Right renal pelvis (tissue), 4 donors: Measurements from ENCODE around the gene ODAD3. TPM values are rescaled to one million over a fixed set of nuclear protein-coding genes. Genes with fewer than 3 reads are reported as not detected.
A peak's percentile ranks its signal among the peaks of the same experiment; 100 is the strongest.
"Not testable (repeated sequence)": the region's sequence is repeated elsewhere in the genome, so short reads cannot be mapped to it uniquely, and the experiment has no call there.

Experiments used
- DNase-seq, 4 donors: peaks; one replicate each; pipeline ENCODE4 v3.0.0-alpha.2; 2013; ENCODE audit warnings: low read depth in 4 of 4, low spot score in 3 of 4, missing footprints in 1 of 4
- polyA plus RNA-seq, 4 donors: library from polyadenylated mRNA; unstranded; fragments of 120-200 nt; gene quantifications; one replicate each; pipeline ENCODE4 v1.2.1, GENCODE V29; 2013; ENCODE audit not compliant: insufficient read length in 4 of 4

ODAD3 gene
- polyA plus RNA-seq: 1 to 10 TPM; 1.3 to 2.2 (median 1.6) TPM

DNA sequence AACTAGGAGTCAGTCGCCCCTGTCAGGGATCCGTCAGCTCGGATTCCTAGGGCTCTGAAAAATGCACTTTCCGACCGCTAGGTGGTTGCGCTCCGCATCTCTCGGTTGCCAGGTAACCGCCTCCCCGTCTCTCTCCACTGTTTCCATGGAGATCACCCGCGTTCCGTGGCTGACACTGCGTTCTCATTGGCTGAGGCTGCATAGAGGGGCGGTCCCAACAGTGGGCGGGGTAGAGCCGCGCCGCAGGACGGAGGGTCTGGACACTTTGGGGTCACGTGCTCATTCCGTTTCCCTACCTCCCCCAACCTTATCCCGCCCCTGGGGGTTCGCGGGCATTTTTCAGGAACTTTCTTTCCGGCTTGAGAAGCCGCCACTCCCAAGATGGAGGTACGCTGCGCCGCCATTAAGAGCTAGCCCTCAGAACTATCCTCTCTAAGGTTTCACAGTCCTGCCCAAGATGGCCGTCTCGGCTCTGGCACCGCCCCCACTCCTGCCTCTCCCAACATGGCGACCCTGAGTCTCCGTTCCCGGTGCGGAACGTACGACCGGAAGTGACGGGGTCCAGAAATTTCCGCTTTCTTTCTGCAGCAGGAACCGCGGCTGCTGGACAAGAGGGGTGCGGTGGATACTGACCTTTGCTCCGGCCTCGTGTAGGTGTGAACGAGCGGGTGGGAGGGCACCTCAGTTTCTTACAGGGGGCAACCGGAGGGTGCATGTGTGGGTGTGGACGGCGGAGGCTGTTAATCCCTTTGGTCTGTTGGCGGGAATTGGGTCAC lies at the start of gene ODAD3, which contains the start of gene PRKCSH:
ODAD3 (minus strand) TSS at position 65 of the 776 bp plus-strand sequence. CDS start 105 bp downstream, outside the sequence.
PRKCSH (plus strand) TSS at position 579 of the 776 bp plus-strand sequence. CDS start 483 bp downstream, outside the sequence.
- peak; percentile 98 to 100 (median 100) for DNase-seq

DNA sequence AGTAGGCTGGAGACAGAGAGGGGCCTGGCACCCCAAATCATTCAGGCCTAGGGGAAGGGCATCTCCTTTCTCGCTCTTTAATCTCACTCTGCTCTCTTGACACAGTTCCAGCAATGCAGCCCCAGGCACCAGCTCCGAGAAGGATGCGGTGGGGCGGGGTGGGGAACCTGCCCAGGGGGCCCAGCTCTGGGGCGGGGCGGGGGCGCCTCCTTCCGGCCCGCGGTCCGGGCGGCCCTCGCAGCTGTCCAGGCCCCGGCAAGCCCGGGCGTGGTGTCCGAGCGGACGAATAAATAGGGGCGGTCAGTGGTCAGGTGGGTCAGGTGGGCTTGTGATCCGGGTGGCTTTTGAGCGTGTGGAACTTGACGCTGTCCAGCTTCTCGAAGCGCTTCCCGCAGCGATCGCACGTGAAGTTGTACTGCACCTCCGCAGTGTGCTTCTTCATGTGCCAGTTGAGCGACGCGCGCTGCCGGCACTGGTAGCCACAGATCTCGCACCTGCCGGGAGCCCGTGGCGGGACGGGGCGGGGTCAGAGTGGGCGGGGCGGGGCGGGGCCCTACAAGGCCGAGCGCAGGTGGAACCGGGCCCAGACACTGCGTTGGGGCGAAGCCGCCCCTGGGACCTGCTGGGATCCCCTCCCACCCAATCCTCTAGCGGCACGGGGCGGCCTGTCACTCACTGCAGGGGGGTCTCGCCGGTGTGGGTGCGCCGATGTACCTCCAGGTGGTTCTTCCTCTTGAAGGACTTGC lies 48.6 kb upstream of the ODAD3 start:
- DNase-seq: no peak

DNA sequence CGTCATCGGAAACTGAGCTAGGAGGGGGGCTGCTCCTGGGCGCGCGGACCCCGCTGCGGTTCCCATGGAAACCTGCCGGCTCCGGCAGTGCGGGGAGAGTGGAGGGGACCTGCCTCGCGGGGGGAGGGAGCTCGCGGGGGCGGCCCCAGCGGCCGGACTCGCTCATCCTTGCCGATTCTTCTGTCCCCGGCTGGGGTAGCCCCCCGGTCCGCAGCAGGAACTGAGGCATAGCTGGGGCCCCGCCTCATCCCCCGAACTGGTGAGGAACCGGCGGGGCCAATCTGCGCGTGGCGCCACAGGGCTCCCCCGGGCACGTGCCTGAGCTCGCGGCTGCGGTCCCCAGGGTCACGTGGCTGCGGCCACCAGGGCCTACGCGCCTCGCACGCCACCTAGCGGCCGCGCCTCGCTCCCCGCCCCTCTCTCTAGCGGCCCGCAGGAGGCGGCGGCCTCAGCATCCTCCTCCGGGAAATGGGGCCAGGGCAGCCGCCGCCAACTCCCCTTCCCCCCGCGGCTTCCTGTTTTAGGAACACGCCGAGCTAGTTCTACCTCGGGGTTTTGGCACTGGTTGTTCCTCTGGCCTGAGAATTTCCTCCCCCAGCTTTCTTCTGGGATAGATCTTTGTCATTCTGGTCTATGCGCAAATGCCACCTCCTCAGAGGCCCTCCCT lies 47.6 kb upstream of the ODAD3 start:
- peak; percentile 28 to 63 (median 54) for DNase-seq

DNA sequence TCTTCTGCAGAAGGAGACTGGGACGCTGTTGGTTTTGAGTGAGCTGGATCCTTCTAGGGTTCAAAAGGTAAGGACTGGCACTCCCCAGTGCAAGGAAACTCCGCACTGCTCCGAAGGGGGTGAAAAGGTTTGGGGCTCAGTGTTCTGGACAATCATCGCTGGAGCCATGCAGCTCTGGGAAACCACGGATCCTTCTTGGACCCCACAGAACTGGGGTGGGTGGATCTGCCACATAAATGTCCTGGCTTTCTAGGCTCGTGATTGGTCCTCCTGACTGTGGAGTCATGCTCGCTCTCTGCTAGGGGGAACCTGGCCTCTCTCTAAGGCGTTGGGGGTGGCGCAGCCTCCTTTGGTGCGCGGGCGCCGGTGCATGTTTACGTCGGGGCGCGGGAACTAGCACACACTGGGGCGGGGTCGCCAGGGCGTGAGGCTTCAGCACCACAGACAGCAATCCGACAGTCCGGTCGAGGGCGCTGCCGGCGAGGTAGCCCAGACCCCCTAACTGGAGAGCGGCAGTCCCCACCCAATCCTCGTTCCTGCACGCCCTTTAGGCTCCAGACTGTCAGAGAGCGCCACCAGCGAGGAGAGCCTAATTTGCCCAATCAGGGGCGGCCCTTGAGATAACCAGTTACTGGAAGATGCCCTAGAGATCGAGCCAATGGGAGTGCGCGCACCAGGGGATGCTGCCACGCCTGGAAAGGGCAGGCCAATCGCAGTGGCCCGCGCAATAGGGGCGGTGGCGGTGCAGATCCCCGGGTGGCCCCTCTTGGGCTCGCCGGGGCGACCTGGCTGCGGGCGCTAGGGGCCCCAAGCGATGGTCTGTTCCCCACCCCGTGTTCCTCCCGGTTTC lies 46.8 kb upstream of the ODAD3 start:
- no peak for DNase-seq

DNA sequence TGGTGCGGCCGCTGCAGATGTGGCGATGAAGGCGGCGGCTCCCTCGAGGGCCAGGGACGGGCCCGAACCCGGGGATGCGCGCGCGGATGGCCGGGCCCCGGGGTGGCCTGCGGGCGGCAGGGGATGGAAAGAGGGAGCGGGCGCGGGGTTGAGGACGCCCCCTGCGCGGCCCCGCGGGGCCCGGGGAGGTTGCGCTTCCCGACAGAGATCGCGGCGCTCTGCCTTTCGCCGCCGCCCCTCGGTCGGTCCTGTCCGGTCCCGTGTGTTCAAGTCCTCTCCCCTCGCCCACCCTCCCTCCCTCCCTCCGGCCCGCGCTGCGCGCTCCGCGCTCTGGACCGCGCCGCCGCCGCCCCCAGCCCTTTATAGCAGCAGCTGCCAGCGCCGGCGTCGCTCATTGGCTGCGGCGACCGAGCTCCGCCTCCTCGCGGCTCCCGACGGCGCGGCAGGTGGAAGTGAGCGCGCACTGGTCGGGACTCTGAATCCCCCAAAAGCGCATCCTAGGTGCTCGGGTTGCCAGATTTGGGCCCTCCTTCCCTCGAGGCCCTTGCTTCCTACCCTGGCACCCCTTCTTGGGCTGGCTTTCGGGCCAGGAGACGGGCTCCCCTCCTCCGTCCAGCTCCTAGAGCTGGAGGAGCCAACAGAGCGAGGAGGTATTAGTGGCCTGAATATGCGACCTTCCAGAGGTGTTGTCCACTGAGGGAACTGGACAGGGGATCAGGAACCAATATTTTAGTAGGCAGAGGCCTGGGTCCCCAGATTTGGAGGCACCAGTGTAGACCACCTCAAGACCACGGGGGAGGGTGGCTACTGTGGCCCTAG lies 46.0 kb upstream of the ODAD3 start, which contains the start of gene ELAVL3:
ELAVL3 (minus strand) TSS at position 332 of the 819 bp plus-strand sequence. CDS start 438 bp downstream, outside the sequence.
- no peak for DNase-seq

DNA sequence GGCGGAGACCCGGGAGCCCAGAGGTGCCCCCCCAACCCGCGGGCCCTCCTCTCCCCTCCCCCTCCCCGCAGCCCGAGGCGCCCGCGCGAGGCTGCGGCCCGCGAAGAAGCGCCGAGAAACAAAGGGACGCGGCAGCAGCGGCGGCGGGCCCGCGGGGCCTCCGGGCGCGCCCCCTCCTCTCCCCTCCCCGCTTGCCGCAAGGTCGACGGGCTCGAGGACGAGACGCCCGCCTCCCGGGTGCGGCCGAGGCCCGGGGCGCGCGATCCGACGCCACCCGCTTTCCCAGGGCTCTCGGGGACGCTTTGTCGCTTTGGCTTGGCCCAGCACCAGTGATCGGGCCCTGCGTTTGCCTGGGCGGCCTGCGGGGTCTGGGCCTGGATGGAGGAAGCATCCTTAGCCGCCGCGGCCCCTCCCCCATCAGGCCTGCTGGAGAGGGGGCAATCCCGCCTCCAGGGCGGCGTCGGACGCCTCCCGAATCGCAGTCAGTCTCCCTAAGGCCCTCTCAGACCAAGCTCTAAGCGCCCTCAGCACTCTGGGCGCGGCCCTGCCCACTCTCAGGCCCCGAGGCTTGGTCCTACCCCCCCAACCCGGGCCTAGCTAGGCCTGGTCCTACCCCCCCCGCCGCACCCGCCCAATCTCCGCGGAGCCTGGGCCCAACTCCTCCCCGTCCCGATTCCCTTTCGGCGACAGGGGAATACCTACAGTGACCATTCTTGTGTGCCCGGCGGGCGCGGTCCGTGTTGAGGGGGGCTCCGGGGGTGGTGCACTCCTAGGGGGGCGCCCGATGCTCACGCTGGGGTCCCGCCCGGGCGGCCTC lies 45.2 kb upstream of the ODAD3 start:
- DNase-seq: no peak

DNA sequence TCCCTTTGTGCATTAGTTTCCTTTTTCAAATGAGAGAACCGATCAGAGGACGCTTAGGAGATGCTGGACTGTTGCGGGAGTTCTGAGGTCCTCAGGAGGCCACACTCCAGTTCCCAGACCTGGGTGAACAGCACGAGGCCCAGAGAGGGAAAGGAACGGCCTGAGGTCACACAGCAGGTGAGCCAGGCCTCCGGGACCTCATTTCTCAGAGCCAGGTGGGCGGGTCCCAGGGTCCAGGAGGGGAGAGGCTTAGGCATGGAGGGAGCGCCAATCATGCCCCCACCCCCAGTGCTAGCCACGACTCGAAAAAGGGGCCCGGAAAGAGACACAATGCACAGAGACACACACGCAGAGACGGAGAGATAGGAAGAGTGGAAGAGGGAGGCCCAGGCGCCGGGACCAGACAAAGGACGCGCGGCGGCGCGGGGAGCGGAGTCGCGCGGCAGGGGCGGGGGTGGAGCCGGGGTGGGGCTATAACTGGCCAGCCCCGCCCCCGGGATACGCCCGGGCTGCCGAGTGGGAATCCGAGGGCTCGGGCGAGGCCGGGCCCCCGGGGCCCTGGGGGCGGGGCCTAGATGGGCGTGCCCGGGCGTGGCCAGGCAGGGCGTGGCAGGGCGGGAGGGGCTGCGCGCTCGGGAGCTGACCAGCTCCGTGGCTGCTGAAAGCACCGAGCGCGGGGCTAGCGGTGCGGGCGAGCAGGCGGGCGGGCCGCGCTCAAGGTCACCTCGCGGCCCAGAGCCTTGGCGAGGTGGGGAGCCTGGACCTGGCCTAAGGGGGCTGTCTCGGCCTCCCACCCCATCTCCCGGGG lies 44.4 kb upstream of the ODAD3 start:
- DNase-seq: no peak

DNA sequence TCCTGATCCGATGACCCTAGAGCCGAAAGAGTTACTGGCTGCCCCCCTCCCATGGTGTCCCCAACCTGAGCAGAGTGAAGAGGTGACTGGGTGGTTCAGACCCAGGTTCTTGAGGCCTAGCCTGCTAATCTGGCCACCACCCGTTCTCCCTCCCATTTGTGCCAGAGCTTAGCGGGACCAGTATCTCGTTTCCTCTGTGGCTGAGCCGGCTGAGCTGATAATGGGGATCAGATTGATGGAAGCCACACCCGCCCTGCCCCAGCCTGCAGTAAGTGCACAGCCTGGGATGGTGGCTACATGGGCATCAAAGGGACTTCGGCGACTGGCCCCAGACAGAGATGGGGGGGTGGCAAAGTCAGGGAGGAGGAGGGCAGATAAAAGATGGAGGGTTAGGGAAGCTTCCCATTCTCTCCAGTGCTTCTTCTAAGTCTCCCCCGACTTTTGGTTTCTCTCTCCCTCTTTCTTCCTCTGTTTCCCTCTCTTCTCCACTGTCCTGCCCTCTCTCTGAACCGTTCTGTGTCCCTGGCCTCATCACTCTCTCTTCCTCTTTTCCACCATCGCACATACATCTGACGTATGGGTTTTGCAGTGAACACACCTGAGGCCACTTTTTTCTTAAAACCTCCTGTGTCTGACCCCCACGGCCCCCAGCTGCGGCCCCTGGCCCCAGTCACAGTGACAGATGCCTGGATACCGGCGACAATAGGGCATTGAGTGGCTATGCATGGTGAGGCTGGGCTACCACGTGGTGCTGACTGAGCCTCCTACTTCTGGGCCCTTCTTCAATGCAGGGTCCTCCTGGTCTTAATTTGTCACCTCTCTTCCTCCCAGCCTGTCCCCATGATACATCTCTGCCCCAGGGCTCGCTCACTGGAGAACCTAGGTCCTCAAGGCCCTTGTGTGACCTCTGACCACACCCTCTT lies 43.5 kb upstream of the ODAD3 start:
- DNase-seq: no peak

DNA sequence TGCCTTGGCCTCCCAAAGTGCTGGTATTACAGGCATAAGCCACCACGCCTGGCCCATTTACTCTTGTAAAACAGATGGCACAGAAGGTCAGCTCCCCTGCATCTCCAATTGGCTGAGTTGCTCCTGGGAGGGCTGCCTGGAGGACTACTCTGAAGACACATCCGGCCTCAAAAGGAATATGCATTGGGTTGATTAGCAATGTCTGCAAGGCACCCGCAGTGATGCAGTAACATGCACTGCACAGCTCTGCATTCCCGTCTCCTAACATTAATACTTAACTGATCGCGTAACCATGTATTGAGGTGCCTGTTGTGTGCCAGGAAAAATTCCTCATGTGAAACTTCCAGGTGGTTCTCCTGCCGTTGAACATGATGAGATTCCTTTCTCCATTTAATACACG lies 40.9 kb upstream of the ODAD3 start:
- DNase-seq: no peak

DNA sequence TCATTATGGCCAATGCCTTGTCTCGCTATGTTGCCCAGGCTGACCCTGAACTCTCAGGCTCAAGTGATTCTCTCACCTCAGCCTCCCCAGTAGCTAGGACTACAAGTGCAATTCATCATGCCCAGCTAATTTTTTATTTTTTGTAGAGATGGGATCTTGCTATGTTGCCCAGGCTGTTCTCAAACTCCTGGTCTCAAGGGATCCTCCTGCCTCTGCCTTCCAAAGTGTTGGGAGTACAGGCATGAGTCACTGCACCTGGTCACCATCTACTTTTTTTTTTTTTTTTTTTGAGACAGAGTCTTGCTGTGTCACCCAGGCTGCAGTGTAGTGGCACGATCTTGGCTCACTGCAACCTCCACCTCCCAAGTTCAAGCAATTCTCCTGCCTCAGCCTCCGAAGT lies 40.4 kb upstream of the ODAD3 start:
- DNase-seq: not testable (repeated sequence)

DNA sequence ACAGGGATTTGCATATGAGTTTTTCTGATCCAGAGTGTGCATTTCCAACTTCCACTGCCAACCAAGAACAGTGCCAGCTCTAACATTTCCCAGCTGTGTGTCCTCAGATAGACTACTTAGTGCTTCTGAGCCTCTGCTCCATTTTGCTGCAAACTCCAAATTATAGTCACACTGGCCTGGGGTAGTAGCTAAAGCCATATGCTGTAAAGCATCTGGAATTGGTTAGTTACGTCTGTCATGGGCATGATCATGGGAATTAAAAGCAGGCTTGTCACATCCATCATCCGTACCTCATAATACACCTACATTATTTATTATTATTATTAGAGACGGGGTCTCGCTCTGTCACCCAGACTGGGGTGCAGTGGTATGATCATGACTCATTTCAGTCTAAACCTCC lies 38.8 kb upstream of the ODAD3 start:
- no peak for DNase-seq

DNA sequence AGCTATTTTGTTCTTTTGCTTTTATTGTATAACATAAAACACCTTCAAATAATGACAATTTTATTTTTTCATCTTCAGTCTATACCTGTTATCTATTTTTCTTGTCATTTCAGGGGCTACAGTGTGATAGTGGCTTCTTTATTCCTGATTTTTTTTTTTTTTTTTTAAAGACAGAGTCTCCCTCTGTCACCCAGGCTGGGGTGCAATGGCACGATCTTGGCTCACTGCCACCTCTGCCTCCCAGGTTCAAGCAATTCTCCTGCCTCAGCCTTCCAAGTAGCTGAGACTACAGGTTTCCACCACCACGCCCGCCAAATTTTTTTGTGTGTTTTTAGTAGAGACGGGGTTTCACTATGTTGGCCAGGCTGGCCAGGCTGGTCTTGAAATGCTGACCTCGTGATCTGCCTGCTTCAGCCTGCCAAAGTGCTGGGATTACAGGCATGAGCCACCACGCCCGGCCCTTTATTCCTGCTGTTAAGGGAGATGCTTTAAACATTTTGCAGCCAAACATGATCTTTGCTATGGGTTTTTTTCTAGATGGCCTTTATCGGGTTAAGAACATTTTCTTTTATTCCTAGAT lies 33.4 kb upstream of the ODAD3 start:
- not testable (repeated sequence) for DNase-seq

DNA sequence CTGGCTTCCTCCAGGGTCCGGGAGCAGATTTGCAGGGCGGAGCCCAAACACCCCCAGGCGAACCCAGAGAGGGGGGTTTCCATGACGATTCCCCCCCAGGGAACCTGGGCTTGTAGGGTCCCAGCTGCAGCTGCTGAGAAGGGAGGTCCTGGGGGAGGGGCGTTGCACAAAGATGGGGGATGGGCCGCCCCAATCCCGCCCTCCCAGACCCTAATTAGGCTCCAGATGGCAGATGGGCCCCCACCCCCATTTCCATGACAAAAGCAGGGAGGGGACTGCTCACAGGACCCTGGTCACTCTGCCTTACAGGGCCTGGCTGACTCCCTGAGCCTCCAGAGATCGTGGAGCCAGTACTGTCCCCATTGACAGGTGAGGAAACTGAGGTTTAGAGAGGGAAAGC lies 30.7 kb upstream of the ODAD3 start:
- DNase-seq: no peak

DNA sequence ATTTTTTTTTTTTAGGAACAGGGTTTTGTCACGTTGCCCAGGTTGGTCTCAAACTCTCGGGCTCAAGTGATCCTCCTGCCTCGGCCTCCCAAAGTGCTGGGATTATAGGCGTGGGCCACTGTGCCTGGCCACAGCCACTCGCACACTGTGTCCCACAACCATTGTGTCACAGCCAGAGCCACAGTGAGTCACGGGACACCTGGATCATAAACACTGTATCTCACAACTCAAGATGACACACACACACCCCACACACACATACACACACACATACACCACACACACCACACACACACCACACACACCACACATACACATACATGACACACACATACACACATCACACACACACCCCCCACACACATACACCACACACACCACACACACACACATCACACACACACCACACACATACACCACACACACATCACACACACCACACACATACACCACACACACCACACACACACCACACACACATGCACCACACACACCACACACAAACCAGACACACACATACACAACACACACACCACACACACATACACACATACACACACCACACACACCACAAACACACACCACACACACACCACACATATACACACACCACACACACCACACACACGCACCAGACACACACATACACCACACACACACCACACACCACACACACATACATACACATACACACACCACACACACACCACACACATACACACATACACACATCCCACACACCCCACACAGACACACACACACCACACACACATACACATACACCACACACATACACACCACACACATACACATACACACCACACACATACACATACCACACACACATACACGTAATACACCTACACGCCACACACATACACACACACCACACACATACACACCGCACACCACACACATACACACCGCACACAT lies 29.7 kb upstream of the ODAD3 start:
- no peak for DNase-seq

DNA sequence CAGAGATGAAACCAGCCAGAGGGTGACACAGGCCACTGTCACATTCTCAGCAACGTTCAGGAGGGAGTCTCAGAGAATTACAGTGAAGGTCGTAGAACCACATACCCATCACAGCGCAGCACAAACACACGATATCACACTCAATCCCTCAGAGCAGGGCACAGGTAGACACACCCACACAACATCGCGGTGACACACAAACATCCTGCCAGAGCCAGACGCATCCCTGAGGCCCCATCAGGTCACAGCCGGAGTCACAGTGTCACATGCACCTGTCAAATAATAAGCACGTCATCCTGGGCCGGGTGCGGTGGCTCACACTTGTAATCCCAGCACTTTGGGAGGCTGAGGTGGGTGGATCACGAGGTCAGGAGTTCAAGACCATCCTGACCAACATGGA lies 28.5 kb upstream of the ODAD3 start:
- DNase-seq: no peak
